ENCODE measurements around the gene ENTHD1. TPM values are rescaled to one million over a fixed set of nuclear protein-coding genes. Genes with fewer than 3 reads are reported as not detected.

The ENTHD1 gene
- total and polyA plus RNA-seq, 2 experiments from 2014 or later: not detected

GRCh38 chr22:39935116-39935515, 41.6 kb upstream of the ENTHD1 start:
- DNase-seq (ENCODE audit: low read depth in 1 of 2, low spot score in 1 of 2): no peak
- Histone ChIP-seq H3K27me3 (no peaks in the 10 kb centered on the region), H3K9me3 (ENCODE audit: low read depth) (no peaks in the 10 kb centered on the region), H3K27ac (no peak overlapping the region), H3K4me1 (ENCODE audit: low read depth) (no peaks in the 10 kb centered on the region), H3K4me3 (no peak overlapping the region), H3K36me3 (no peaks in the 10 kb centered on the region)
- no peak for TF ChIP-seq CTCF (IDR thresholded peaks at IDR 0.05; ENCODE audit: low read depth, low read length)

- H3K4me1 ChIP-seq (ENCODE audit: low read depth): no peaks in the 10 kb centered on the region
- H3K27ac ChIP-seq: no peak overlapping the region
- TF ChIP-seq CTCF (IDR thresholded peaks at IDR 0.05; ENCODE audit: low read depth, low read length): no peak
- no peak for DNase-seq (ENCODE audit: low read depth in 1 of 2, low spot score in 1 of 2)
- no peaks in the 10 kb centered on the region for H3K36me3 ChIP-seq
- no peak overlapping the region for H3K4me3 ChIP-seq
- no peaks in the 10 kb centered on the region for H3K9me3 ChIP-seq (ENCODE audit: low read depth)
- H3K27me3 ChIP-seq: no peaks in the 10 kb centered on the region
Observed at GRCh38 chr22:39933741-39934140, 40.2 kb upstream of the ENTHD1 start.

DNA sequence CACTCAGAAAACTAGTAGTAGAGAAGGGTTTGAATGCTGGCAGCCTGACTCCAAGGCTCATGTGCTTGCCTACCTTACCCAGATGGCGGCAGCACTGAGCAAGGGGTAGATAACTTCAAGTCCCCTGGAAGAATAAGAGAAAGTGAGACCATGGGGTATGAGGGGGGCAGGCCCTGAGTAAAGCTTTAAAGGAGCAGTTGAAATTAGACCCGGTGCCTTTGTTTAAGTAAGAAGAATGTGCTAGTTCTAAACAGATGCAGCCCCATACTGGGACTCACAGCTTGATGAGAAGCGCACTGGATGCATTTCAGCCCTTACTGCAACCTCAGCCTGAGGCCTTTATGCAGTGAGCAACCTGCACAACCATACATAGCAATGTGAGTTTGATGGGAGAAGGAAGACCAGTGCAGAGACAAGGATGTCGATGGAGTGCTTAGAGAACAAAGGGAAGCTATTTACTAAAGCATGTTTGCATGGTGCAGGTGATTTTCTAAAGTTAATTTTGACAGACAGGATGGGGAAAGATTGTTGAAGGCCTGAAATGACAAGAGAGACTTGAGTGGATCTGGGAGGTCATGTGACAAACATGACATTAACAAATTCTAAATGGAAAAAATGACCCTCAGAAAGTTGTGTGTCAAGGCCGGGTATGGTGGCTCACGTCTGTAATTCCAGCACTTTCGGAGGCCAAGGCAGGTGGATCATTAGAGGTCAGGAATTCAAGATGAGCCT, 39.5 kb upstream of the ENTHD1 start:
- Histone ChIP-seq H3K27me3 (no peaks in the 10 kb centered on the region), H3K9me3 (ENCODE audit: low read depth) (no peaks in the 10 kb centered on the region), H3K4me3 (no peak overlapping the region), H3K4me1 (ENCODE audit: low read depth) (no peaks in the 10 kb centered on the region), H3K36me3 (no peaks in the 10 kb centered on the region), H3K27ac (no peak overlapping the region)
- peak; percentile 33 to 53 for DNase-seq (ENCODE audit: low read depth in 1 of 2, low spot score in 1 of 2)
- peak; percentile 78 for TF ChIP-seq CTCF (IDR thresholded peaks at IDR 0.05; ENCODE audit: low read depth, low read length)

GRCh38 chr22:39932166-39932565, 38.6 kb upstream of the ENTHD1 start:
- no peaks in the 10 kb centered on the region for H3K36me3 ChIP-seq
- H3K4me3 ChIP-seq: no peak overlapping the region
- no peaks in the 10 kb centered on the region for H3K27me3 ChIP-seq
- H3K4me1 ChIP-seq (ENCODE audit: low read depth): no peaks in the 10 kb centered on the region
- no peaks in the 10 kb centered on the region for H3K9me3 ChIP-seq (ENCODE audit: low read depth)
- TF ChIP-seq CTCF (IDR thresholded peaks at IDR 0.05; ENCODE audit: low read depth, low read length): no peak
- no peak overlapping the region for H3K27ac ChIP-seq
- no peak for DNase-seq (ENCODE audit: low read depth in 1 of 2, low spot score in 1 of 2)

DNA sequence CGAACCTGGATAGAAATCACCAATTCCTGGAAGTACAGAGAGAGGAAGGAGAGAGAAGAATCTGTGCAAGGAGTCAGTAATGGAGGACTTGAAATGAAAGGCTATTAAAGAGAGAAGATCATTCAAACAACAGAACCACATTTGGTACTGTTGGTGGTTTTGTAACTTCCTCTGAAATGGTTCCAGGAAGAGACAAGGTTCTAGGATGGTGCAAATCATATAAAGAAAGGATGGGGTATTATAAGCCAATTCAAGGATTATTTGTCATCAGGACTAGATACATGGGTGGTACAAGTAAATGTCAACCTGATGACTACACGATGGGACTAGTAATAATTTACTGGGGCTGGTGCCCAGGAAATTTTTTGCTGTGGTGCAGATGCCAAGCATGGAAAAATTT, 37.7 kb upstream of the ENTHD1 start:
- no peak for TF ChIP-seq CTCF (IDR thresholded peaks at IDR 0.05; ENCODE audit: low read depth, low read length)
- Histone ChIP-seq H3K9me3 (ENCODE audit: low read depth) (no peaks in the 10 kb centered on the region), H3K27me3 (no peaks in the 10 kb centered on the region), H3K4me3 (no peak overlapping the region), H3K4me1 (ENCODE audit: low read depth) (no peaks in the 10 kb centered on the region), H3K36me3 (no peaks in the 10 kb centered on the region), H3K27ac (no peak overlapping the region)
- DNase-seq (ENCODE audit: low read depth in 1 of 2, low spot score in 1 of 2): no peak

All from cardiac muscle cell (in vitro differentiated cells and primary cell).